BLaER1 (cell line): ENCODE data around the gene EFNA5.

Source experiments
- H3K27ac ChIP-seq: shearing (Covaris generic); formaldehyde crosslinking; 2 replicates; pipeline ENCODE4 v1.8.1; 2022
- H3K27me3 ChIP-seq: shearing (Covaris generic); formaldehyde crosslinking; 2 replicates; pipeline ENCODE4 v1.8.1; 2022
- H3K36me3 ChIP-seq: shearing (Covaris generic); formaldehyde crosslinking; 2 replicates; pipeline ENCODE4 v1.8.1; 2022
- H3K4me1 ChIP-seq: shearing (Covaris generic); formaldehyde crosslinking; 2 replicates; pipeline ENCODE4 v1.8.1; 2022
- H3K4me2 ChIP-seq: shearing (Covaris generic); formaldehyde crosslinking; 2 replicates; pipeline ENCODE4 v1.8.1; 2022
- H3K4me3 ChIP-seq: shearing (Covaris generic); formaldehyde crosslinking; 2 replicates; pipeline ENCODE4 v1.8.1; 2022
- H3K9ac ChIP-seq: shearing (Covaris generic); formaldehyde crosslinking; 2 replicates; pipeline ENCODE4 v1.8.1; 2022
- H3K9me3 ChIP-seq: shearing (Covaris generic); formaldehyde crosslinking; 2 replicates; pipeline ENCODE4 v1.8.1; 2022
- H4K20me1 ChIP-seq: shearing (Covaris generic); formaldehyde crosslinking; 2 replicates; pipeline ENCODE4 v1.8.1; 2022
- Cebpa-rat ChIP-seq: shearing (Covaris generic); IDR thresholded peaks from 2 replicates; pipeline ENCODE4 v1.8.1; 2022

Gene EFNA5

DNA sequence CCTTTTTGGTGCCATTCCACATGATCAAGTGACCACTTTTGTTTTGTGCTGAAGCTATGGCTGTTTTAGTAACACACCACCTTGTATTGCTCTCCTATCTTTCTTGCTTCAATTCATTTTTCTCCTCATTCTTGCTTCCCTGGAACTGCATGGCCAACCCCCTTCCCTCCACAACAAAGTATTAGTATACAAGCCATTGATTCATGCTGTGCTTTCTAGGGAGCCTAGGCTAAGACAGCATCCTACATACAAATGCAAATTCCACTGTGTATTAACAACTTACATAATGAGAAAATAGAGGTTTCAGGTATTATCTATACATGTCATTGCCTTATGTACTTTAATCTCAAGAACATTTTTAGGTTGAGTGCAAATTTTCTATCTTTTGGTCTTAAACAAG, 141.1 kb downstream of the EFNA5 start:
- Histone ChIP-seq H3K4me3 (no peak overlapping the region), H4K20me1 (no peaks in the 10 kb centered on the region), H3K27me3 (no peaks in the 10 kb centered on the region), H3K4me1 (no peaks in the 10 kb centered on the region), H3K9me3 (no peaks in the 10 kb centered on the region), H3K9ac (no peak overlapping the region), H3K27ac (no peak overlapping the region), H3K4me2 (no peak overlapping the region), H3K36me3 (no peaks in the 10 kb centered on the region)
- TF ChIP-seq Cebpa-rat: no peak

DNA sequence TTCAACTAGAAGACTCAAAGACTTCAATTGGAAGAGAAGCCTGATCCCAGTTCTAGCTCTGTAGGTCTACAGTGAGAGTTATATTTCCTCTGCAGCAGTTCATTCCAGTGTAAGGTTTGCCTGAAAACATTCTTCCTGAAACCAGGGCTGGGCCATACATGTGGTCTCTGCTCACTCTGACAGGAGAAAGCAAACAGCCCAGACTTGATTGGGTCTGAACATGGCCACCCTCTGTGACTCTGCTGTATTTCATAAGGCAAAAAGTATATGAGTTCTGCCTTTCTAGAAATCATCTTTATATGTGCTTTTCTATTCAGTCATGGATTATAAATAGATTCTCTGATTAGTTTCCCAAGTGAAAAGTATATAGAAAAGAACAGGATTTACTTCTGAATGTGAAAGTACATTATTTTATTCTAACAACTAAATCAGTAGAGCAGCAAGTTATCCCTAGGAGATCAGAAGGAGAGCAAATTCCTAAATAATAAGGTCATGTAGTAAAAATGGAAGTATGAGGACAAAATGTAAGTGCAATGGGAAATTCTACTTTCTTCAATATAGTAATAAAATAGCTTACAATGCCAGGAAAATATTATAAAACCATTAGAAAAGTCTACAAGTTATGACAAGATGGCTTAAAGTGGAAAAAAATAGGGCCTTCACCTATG, 144.3 kb downstream of the EFNA5 start:
- Histone ChIP-seq H3K36me3 (no peaks in the 10 kb centered on the region), H4K20me1 (no peaks in the 10 kb centered on the region), H3K4me2 (no peak overlapping the region), H3K4me1 (no peaks in the 10 kb centered on the region), H3K9ac (no peak overlapping the region), H3K9me3 (no peaks in the 10 kb centered on the region), H3K4me3 (no peak overlapping the region), H3K27me3 (no peaks in the 10 kb centered on the region), H3K27ac (no peak overlapping the region)
- no peak for TF ChIP-seq Cebpa-rat

DNA sequence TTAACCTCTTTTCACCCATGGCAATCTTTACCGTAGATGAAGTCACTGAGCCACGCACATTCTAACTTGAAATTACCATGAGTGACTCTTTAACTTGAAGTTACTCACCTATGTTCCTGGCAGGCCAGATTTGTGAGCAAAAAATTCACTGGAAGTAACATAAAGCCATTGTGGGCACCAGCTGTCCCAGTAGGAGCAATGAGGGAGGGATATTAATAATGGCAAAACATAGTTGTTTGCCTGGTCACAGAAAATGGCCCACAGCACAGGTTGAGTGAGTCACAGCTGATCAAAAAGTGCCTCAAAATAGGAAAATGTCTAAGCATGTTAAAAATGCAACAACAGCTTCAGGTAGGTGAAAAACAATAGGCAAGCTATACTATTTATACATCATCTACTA, 146.6 kb downstream of the EFNA5 start:
- H3K9me3 ChIP-seq: no peaks in the 10 kb centered on the region
- H3K4me1 ChIP-seq: no peaks in the 10 kb centered on the region
- H3K36me3 ChIP-seq: no peaks in the 10 kb centered on the region
- no peak overlapping the region for H3K9ac ChIP-seq
- H3K4me2 ChIP-seq: no peak overlapping the region
- no peak overlapping the region for H3K27ac ChIP-seq
- H3K4me3 ChIP-seq: no peak overlapping the region
- no peaks in the 10 kb centered on the region for H3K27me3 ChIP-seq
- no peaks in the 10 kb centered on the region for H4K20me1 ChIP-seq
- TF ChIP-seq Cebpa-rat: no peak

DNA sequence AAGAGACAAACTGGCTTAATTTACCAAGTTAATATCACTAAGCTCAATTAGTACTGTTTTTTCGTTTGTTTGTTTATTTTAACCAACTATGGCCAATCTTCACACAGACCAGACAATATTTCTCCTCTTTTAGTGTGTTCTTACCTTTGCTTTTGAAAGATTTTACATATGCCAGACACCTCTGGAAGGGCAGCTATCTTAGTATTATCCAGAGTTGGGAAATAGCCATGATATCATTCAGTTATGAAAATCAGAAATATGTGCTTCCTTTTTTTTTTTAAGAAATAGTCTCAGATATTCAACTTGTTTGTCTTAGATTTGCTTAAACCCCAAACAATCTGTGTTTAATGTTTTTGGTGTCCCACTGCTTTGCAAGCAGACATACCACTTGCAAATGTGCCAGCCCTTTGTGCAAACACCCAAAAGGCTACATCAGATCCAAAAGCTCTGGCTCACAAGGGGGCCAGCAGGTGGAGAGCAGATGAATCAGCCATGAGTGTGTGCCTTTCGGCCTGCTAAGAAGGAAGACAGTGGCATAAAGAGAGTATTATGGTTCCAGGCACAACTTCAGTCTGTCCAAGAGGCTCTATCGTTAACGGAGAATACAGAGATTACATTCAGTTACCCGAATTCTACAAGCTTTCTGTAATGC, 147.6 kb downstream of the EFNA5 start:
- no peaks in the 10 kb centered on the region for H3K4me1 ChIP-seq
- H3K27me3 ChIP-seq: no peaks in the 10 kb centered on the region
- no peak overlapping the region for H3K27ac ChIP-seq
- H3K36me3 ChIP-seq: no peaks in the 10 kb centered on the region
- no peaks in the 10 kb centered on the region for H4K20me1 ChIP-seq
- no peak overlapping the region for H3K9ac ChIP-seq
- TF ChIP-seq Cebpa-rat: no peak
- H3K4me3 ChIP-seq: no peak overlapping the region
- H3K9me3 ChIP-seq: no peaks in the 10 kb centered on the region
- no peak overlapping the region for H3K4me2 ChIP-seq

DNA sequence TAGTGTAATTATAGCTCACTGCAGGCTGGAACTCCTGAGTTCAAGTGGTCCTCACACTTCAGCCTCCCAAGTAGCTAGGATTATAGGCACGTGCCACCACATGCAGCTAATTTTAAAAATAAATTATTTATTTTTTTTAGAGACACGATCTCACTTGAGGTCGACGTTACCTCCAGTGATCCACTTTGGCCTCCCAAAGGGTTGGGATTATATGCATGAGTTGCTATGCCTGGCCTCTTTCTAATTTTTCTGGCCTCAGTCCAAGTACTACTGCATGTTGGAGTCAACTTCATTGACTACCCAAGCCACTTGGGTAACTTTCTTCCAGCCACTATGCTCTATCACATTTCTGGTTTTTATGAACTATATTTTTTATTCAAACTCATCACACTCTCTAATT, 148.3 kb downstream of the EFNA5 start:
- H3K4me2 ChIP-seq: no peak overlapping the region
- no peaks in the 10 kb centered on the region for H3K9me3 ChIP-seq
- no peak overlapping the region for H3K27ac ChIP-seq
- no peaks in the 10 kb centered on the region for H3K4me1 ChIP-seq
- no peaks in the 10 kb centered on the region for H3K36me3 ChIP-seq
- H4K20me1 ChIP-seq: no peaks in the 10 kb centered on the region
- H3K27me3 ChIP-seq: no peaks in the 10 kb centered on the region
- no peak overlapping the region for H3K4me3 ChIP-seq
- no peak overlapping the region for H3K9ac ChIP-seq
- TF ChIP-seq Cebpa-rat: no peak

DNA sequence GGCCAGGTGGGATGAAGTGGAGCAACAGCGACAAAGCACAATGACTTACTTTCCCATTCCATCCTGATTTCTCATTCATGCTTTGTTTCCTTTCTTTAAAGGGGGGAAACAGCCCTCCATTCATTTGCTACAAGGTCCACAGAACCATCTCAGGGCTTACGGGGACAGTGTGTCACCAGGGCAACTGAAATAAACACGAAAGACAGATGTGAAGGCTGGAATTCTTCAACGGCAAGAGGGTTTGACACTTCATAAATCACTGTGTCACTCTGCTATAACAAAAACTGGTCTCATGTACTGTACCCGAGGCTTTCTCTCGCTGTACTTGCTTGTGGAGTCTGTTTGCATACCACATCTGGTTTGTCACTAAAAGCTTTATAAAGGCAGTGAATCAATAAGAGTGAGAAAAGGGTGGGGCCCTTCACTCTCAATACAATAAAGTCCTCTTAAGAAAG, 150.8 kb downstream of the EFNA5 start:
- Histone ChIP-seq H3K27me3 (no peaks in the 10 kb centered on the region), H3K27ac (no peak overlapping the region), H3K4me1 (peaks cover 10% of the 10 kb centered on the region), H3K36me3 (no peaks in the 10 kb centered on the region), H3K9ac (no peak overlapping the region), H3K4me3 (no peak overlapping the region), H3K9me3 (no peaks in the 10 kb centered on the region), H4K20me1 (no peaks in the 10 kb centered on the region), H3K4me2 (no peak overlapping the region)
- no peak for TF ChIP-seq Cebpa-rat

DNA sequence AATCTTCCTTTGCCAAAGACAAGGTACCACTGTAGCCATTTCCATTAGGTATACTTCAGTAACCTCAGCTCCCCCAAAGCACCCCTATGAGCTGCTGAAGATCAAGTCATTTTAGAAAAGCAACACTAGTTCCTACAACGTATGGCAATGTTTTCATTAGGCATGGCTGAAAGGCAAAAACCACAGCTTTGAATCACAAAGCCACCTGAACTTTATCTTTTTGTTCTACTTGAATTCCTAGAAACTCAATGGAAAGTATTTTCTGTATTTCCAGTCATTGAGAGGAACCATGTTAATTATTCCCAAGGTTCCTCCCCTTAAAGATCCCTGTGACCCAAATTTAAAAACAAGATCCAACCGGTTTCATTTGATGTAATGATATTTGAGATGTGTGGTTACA, 152.1 kb downstream of the EFNA5 start:
- H3K4me1 ChIP-seq: peaks cover 17% of the 10 kb centered on the region
- no peak for TF ChIP-seq Cebpa-rat
- no peak overlapping the region for H3K27ac ChIP-seq

DNA sequence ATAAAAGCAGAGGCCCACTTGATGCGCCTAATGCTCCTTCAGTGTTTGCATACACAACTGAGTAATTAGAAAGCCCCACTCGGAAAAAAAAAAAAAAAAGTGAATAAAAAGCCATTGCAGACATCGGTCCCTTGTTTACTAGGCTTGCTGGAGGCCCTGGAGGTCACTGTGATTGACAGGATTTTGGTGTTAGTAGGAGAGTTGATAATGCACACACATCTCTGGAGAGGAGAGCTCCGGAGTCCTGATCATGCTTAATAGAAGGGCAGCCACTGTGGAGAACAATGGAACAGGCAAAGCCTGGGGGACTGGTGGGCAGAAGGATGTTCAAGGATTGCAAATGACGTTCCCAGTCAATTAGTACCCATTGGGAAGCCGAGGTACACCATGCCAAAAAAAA, 152.5 kb downstream of the EFNA5 start:
- no peak overlapping the region for H3K27ac ChIP-seq
- H4K20me1 ChIP-seq: no peaks in the 10 kb centered on the region
- no peak overlapping the region for H3K4me2 ChIP-seq
- H3K9ac ChIP-seq: no peak overlapping the region
- H3K27me3 ChIP-seq: no peaks in the 10 kb centered on the region
- H3K9me3 ChIP-seq: no peaks in the 10 kb centered on the region
- no peaks in the 10 kb centered on the region for H3K36me3 ChIP-seq
- H3K4me3 ChIP-seq: no peak overlapping the region
- no peak for TF ChIP-seq Cebpa-rat
- H3K4me1 ChIP-seq: peaks cover 20% of the 10 kb centered on the region

More for the DNA sequence above, 152.1 kb downstream of the EFNA5 start:
- Histone ChIP-seq H4K20me1 (no peaks in the 10 kb centered on the region), H3K36me3 (no peaks in the 10 kb centered on the region), H3K9me3 (no peaks in the 10 kb centered on the region), H3K4me3 (no peak overlapping the region), H3K4me2 (no peak overlapping the region), H3K9ac (no peak overlapping the region), H3K27me3 (no peaks in the 10 kb centered on the region)

DNA sequence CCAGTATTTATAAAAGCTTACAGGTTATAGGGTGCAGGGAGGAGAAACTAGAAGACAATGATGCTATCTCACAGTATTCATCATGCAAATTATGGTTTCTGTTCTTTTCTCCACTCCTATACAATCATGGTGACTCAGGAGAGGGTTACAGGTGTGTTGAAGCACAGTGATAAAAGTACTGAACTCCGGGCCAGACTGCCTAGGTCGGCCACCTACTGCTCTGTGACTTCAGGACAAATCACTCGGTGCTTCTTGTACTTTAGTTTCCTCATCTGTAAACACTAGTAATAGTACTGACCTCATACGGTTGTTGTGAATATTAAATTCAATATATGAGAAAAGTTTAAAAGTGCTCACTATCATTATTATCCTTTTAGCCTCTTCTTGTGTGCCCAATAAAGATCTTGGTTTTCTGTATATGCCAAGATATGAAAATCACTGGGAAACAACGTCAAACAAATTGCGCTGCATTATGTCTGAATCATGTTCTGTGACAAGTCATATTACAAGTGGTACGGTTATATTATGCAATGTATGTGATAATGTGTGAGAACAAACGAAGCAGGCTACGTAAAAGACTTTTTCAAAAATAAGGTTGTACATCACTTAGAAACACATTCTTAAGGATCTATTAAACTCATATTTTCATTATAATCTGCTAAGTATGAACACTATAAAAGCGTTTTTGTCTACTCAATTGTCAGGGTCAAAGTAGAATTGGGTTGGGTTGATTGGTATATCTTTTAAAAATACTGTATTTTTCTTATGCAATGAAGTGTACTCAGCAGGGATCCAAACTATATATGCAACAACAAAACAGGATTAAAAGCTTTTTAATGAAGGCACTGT, 153.3 kb downstream of the EFNA5 start:
- no peak for TF ChIP-seq Cebpa-rat
- no peak overlapping the region for H3K9ac ChIP-seq
- no peaks in the 10 kb centered on the region for H3K27me3 ChIP-seq
- H3K36me3 ChIP-seq: no peaks in the 10 kb centered on the region
- no peak overlapping the region for H3K4me3 ChIP-seq
- peaks cover 20% of the 10 kb centered on the region for H3K4me1 ChIP-seq
- H4K20me1 ChIP-seq: no peaks in the 10 kb centered on the region
- no peak overlapping the region for H3K4me2 ChIP-seq
- H3K9me3 ChIP-seq: no peaks in the 10 kb centered on the region
- no peak overlapping the region for H3K27ac ChIP-seq

DNA sequence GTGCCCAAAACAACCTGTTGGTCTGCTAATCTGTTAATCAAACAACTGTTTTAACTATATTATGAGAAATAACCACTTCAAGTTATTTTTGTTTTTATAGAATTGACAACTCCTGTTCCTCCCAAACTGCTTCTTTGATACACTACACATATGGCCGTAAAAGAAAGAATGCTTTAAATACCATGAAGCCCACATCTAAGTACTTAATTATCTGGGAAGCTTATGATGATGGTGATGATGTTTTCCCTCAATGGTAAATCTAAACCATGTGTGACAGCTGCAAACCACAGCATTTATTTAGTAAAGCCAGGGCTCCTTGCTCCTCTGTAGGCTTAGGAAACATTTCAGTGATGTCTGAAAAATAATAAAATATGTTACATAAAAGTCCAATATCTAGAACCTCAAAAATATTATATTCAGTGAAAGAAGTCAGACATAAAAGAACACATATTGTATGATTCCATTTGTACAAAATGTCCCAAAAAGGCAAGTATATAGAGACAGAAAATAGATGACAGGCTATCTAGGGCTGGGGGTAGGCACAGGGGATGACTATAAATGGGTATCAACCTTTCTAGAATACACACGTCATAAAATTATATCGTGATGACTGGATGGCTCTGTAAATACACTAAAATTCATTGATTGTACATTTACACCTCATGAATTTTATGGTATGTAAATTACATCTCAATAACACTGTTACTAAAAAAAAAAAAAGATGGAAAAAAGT, 154.1 kb downstream of the EFNA5 start:
- no peak for TF ChIP-seq Cebpa-rat
- H3K4me1 ChIP-seq: peaks cover 20% of the 10 kb centered on the region
- H3K9ac ChIP-seq: no peak overlapping the region
- no peak overlapping the region for H3K27ac ChIP-seq
- H3K4me3 ChIP-seq: no peak overlapping the region
- H3K9me3 ChIP-seq: no peaks in the 10 kb centered on the region
- peak overlapping the region; percentile 13 for H3K4me2 ChIP-seq
- H3K36me3 ChIP-seq: no peaks in the 10 kb centered on the region
- no peaks in the 10 kb centered on the region for H3K27me3 ChIP-seq
- no peaks in the 10 kb centered on the region for H4K20me1 ChIP-seq
